Activated CD4-positive, alpha-beta memory T cell treated with anti-CD3 and anti-CD28 coated beads for 36 hours (primary cell): Measurements from ENCODE around the gene DDN. TPM values are rescaled to one million over a fixed set of nuclear protein-coding genes. Genes with fewer than 3 reads are reported as not detected.

Source experiments
- CTCF ChIA-PET: fragments of 350-600 bp; sonication (Branson Sonifier 250); formaldehyde crosslinking; loops from one replicate; lab custom pipeline; 2021; ENCODE audit warnings: antibody characterized with exemption, inconsistent platforms; lab: Charles Lee
- POLR2A ChIA-PET: fragments of 350-600 bp; sonication (Branson Sonifier 250); formaldehyde crosslinking; loops from one replicate; lab custom pipeline; 2021; ENCODE audit warnings: antibody characterized with exemption; lab: Charles Lee
- DNase-seq: peaks from one replicate; pipeline ENCODE4 v3.0.0-alpha.2; 2020
- H3K27ac Mint-ChIP-seq: one replicate; pipeline ENCODE4 v1.8.0; 2021; ENCODE audit warnings: mixed read lengths
- H3K27me3 Mint-ChIP-seq: one replicate; pipeline ENCODE4 v1.8.0; 2021; ENCODE audit warnings: mixed read lengths
- H3K36me3 Mint-ChIP-seq: one replicate; pipeline ENCODE4 v1.8.0; 2021; ENCODE audit warnings: mixed read lengths
- H3K4me1 Mint-ChIP-seq: one replicate; pipeline ENCODE4 v1.8.0; 2021; ENCODE audit warnings: low read depth, mixed read lengths
- H3K4me3 Mint-ChIP-seq: one replicate; pipeline ENCODE4 v1.8.0; 2021; ENCODE audit warnings: mild to moderate bottlenecking, mixed read lengths
- H3K9me3 Mint-ChIP-seq: one replicate; pipeline ENCODE4 v1.8.0; 2021; ENCODE audit warnings: mixed read lengths
- intact Hi-C: fragments of 100-400 bp; cut with micrococcal nuclease; formaldehyde crosslinking; loops from one replicate; pipeline ENCODE4 v1.15.1; 2023
- total RNA-seq, 2 experiments: library from RNA; stranded (reverse); gene quantifications; one replicate each; pipeline ENCODE4 v1.2.3, GENCODE V29; 2021

The DDN gene
- total RNA-seq, 2 experiments from 2014 or later = 0.22 to 0.26 TPM

DNA sequence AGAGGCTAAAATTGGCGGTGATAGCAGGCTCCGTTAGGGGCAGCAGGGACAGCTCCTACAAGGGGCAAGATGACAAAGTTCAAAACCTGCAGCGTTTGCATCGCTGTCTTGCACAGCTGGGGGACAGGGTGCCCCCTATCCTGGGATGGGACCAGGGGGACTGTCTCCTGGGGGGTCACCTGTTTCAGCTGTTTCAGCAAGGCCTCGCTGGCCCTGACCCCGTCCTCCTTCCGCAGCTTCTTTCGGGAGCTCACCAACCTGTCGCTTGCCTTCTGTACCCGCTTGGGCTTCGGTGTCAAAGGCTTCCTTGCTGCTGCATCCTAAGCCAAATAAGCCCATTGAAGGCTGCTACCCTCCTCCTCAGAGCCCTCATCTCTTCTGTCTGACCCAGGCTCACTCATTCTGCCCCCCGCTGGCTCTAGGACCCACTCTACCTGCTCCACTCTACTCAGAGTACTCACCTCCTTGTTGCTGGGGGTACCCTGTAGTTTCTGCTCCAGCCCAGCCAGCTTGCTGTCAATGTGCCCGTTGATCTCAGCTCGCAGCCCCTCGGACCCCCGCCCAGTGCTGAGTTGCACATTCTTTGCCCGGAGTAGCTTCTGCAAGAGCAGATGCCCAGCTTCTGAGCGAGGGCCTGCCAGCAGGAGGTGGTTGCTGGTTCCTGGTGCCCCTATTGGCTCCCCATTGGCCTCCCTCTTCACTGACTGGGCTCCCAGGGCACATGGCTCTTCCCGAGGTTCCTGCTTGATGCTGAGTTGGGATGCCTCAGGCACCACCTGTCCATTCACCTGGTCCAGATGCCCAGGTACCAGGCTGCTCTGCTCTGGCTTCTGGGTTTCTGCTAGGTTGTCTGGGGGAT is 31.8 kb upstream of the DDN start:
- Mint-ChIP-seq H3K36me3 (peaks cover 47% of the 10 kb centered on the region), H3K4me1 (peaks cover under 1% of the 10 kb centered on the region), H3K27me3 (no peaks in the 10 kb centered on the region), H3K4me3 (no peak overlapping the region), H3K27ac (no peak overlapping the region), H3K9me3 (no peaks in the 10 kb centered on the region)
- intact Hi-C loops = no loop called here
- ChIA-PET POLR2A (interaction anchor here (1.4 kb wide), 1 partner anchor 100 kb away, joined by 4 read pairs; the partner anchor contains the start of gene TUBA1B), CTCF (interaction anchor here (0.9 to 6.7 kb wide), 5 partner anchors 13 to 204 kb away, joined by 3 to 33 read pairs (median 4); no protein-coding TSS in a partner anchor)
- DNase-seq = no peak

DNA sequence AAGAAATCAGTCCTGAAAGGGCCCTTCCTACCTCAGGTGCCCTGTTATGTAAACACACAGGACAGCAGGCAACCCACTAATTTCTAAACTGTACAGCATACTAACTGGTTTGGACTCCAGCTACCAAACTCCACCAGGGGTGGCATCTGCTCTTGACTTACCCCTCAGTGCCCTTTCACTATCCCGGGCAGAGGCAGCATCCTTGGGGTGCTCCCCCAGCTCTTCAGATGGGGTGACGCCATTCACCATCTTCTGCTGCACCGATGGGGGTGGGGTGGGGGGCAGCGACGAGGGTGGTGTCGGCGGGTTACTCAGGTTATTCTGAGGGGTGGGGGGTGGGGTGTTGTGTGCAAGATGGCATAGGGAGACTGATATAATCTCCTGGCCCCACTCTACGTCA is 30.9 kb upstream of the DDN start:
- H3K4me1 Mint-ChIP-seq = peaks cover 4% of the 10 kb centered on the region
- DNase-seq = no peak
- intact Hi-C loops = no loop called here
- peaks cover 50% of the 10 kb centered on the region for H3K36me3 Mint-ChIP-seq
- ChIA-PET CTCF (interaction anchor here (0.7 to 6.7 kb wide), 7 partner anchors 10 to 205 kb away, joined by 3 to 33 read pairs (median 4); partner anchors contain the start of gene RHEBL1), POLR2A (interaction anchor here (1.4 kb wide), 1 partner anchor 101 kb away, joined by 4 read pairs; the partner anchor contains the start of gene TUBA1B)
- no peaks in the 10 kb centered on the region for H3K27me3 Mint-ChIP-seq
- H3K9me3 Mint-ChIP-seq = no peaks in the 10 kb centered on the region
- H3K27ac Mint-ChIP-seq = no peak overlapping the region
- no peak overlapping the region for H3K4me3 Mint-ChIP-seq

DNA sequence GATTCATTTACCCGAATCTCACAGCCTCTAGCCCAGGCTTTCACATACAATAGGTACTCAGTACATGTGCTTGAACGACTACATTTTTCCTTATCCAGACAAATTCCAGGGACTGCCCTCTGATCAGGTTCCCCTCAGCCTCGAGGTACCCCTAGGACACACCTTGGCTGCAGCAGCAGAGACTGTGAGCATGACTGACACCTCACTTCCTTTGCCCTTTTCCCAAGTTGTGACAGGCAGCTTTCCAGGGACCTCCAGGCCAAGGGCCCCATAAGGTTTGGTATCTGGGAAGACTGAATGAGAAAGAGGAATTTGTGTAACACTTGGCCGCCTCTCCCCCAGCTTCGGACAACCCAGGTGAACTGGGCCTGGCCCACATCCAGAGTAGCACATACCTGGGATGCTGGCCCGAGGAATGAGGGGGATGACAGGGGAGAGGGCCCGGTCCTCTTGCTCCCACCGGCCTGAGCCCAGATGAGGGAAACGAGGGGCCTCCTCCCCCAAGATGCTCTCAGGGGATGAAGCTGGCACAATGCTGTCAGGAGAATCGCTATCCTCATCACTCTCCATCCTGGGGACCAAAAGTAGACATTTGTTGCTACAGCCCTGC is 29.6 kb upstream of the DDN start:
- no peaks in the 10 kb centered on the region for H3K9me3 Mint-ChIP-seq
- no peak overlapping the region for H3K4me3 Mint-ChIP-seq
- peaks cover 47% of the 10 kb centered on the region for H3K36me3 Mint-ChIP-seq
- ChIA-PET POLR2A (no interaction called here), CTCF (interaction anchor here (1.0 to 6.7 kb wide), 3 partner anchors 9 to 41 kb away, joined by 4 to 33 read pairs (median 4); partner anchors contain the start of gene RHEBL1)
- intact Hi-C loops = no loop called here
- no peak overlapping the region for H3K27ac Mint-ChIP-seq
- no peak for DNase-seq
- peaks cover 4% of the 10 kb centered on the region for H3K4me1 Mint-ChIP-seq
- H3K27me3 Mint-ChIP-seq = no peaks in the 10 kb centered on the region

DNA sequence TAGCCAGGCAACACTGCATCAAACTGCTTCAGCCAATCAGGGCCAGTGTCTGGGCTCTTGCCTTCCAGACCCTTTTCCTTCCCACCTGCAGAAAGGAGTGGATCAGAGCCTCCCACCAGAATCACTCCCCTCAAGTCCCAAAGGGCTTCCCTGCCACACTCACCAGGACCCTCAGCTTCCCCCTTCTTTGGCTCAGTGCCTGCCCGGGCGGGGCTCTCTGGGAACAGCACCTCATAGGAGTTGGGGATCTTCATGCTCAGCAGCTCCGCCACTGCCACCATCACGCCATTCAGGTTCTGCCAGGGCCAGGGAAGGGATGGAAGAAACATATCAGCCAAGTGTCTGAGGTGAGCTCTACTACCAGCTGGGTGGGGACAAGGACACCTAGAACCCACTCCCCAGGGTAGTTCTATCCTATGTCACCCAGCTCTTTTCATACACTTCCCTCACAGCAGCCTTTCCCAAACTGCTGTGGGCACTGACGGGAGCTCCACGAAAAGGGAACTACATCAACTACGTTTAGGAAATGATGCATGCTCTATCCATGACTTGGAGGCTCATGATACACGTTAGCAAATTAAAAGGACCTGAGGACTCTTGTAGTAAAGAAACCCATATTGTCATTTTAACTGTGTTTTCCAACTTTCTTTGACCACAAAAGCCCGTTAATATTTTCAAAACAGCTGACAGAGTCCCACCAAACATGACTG is 28.8 kb upstream of the DDN start:
- DNase-seq = no peak
- H3K4me3 Mint-ChIP-seq = no peak overlapping the region
- H3K36me3 Mint-ChIP-seq = peaks cover 46% of the 10 kb centered on the region
- no peak overlapping the region for H3K27ac Mint-ChIP-seq
- peaks cover 4% of the 10 kb centered on the region for H3K4me1 Mint-ChIP-seq
- no peaks in the 10 kb centered on the region for H3K9me3 Mint-ChIP-seq
- intact Hi-C loops = no loop called here
- H3K27me3 Mint-ChIP-seq = no peaks in the 10 kb centered on the region
- CTCF ChIA-PET = interaction anchor here (0.8 to 6.7 kb wide), 4 partner anchors 16 to 175 kb away, joined by 3 to 33 read pairs (median 3); no protein-coding TSS in a partner anchor
- POLR2A ChIA-PET = no interaction called here

DNA sequence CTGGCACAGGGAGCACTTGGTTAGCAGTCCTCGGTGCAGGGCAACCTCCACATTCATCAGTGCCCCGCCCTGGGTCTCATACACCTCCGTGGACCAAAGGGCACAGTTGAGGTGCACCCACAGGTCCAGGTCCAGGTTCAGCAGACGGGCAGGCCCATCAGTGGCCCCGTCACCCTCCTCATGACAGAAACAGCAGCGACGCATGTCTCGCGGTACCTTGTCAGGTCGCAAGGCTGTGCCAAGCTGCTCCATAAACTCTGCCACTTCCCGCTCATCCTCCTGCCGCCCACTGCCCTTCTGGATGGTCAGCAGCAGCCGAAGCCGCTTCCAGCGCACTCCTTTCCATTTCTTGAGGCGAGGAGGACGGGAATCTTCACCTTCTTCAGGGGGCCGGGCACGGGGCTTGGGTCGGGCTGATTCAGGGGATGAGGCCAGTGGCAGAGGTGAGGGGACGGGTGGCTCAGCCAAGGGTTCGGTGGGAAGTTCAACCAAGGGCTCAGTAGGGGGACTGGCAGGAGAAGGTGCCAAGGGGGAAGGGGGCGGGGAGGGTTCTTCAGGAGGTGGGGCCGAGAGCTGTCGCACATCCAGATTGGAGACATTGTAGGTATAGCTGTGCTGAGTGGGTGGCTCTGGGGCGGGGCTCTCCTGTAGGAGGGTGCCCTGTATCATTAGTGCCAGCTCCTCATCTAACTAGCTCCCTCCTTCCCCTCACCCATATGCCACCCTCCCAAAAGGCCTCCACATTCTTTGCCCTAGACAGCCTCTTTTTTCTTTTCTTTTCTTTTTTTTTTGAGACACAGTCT is 27.7 kb upstream of the DDN start:
- CTCF ChIA-PET = interaction anchor here (0.8 to 1.5 kb wide), 2 partner anchors 37 to 39 kb away, joined by 3 read pairs; no protein-coding TSS in a partner anchor

DNA sequence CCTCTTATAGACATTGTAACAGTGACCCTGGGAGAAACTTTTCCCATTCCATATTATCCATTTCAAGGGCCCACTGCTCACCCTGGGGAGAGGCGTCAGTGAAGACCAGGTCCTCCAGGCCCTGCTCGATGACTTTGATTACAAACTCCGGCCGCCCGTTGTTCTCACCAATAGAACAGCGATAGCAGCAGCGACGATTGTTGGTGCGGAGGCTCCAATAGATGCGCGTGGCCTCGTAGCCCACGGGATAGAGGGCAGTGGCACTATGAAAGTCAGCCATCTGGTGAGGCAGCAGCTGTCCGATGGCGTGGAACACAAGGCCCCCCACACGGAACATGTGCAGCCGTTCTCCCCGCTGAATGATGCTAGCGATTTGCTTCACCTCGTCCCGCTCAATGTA is 26.9 kb upstream of the DDN start:
- intact Hi-C loops = no loop called here
- H3K4me3 Mint-ChIP-seq = no peak overlapping the region
- peak overlapping the region; percentile 2 for H3K27ac Mint-ChIP-seq
- H3K36me3 Mint-ChIP-seq = peaks cover 44% of the 10 kb centered on the region
- DNase-seq = no peak
- H3K4me1 Mint-ChIP-seq = peaks cover 4% of the 10 kb centered on the region
- ChIA-PET CTCF (no interaction called here), POLR2A (no interaction called here)
- no peaks in the 10 kb centered on the region for H3K27me3 Mint-ChIP-seq
- H3K9me3 Mint-ChIP-seq = no peaks in the 10 kb centered on the region

More for the DNA sequence above, 27.7 kb upstream of the DDN start:
- Mint-ChIP-seq H3K27me3 (no peaks in the 10 kb centered on the region), H3K27ac (no peak overlapping the region), H3K9me3 (no peaks in the 10 kb centered on the region), H3K36me3 (peaks cover 44% of the 10 kb centered on the region), H3K4me1 (peaks cover 4% of the 10 kb centered on the region), H3K4me3 (no peak overlapping the region)
- POLR2A ChIA-PET = no interaction called here
- intact Hi-C loops = no loop called here
- no peak for DNase-seq

DNA sequence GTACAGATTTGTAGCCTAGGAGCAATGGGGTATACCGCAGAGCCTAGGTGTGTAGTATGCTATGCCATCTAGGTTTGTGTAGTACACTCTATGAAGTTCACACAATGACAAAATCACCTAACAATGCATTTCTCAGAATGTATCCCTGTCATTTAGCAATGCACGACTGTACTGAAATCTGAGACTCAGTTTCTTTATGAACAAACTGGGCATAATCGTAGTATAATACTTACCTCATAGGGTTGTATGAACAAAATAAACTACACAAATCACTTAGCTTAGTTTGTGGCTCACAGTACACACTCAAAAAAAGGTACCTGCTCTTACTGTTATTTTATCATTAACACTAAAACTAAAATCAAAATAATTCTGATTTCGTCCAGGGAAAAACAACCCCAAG is 26.3 kb upstream of the DDN start:
- H3K4me1 Mint-ChIP-seq = peaks cover 4% of the 10 kb centered on the region
- no peak overlapping the region for H3K4me3 Mint-ChIP-seq
- H3K27ac Mint-ChIP-seq = peak overlapping the region; percentile 2
- no peaks in the 10 kb centered on the region for H3K9me3 Mint-ChIP-seq
- H3K36me3 Mint-ChIP-seq = peaks cover 41% of the 10 kb centered on the region
- ChIA-PET POLR2A (interaction anchor here (1.1 kb wide), 1 partner anchor 18 kb away, joined by 4 read pairs; no protein-coding TSS in a partner anchor), CTCF (interaction anchor here (1.0 kb wide), 1 partner anchor 18 kb away, joined by 4 read pairs; no protein-coding TSS in a partner anchor)
- no peak for DNase-seq
- no peaks in the 10 kb centered on the region for H3K27me3 Mint-ChIP-seq
- intact Hi-C loops = no loop called here

DNA sequence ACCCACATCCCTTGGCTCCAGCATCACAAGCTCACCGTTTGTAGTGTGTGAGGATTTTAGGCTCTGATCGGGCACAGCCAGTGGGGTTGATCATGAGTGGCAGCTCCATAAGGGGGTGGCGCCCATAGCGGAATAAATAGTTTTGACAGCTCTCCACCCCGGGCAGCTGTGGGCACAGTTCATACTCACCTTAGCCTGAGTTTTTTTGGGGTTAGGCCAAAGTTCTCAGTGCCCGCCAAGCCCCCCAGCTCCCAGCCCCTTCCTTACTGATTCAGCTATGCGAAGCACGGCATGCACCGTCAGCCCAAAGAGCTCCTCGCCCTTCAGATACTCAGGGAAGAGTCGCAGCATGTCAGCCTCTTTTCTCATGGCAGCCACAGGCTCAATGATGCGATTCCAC is 25.4 kb upstream of the DDN start:
- H3K4me1 Mint-ChIP-seq = peaks cover 9% of the 10 kb centered on the region
- peaks cover 37% of the 10 kb centered on the region for H3K36me3 Mint-ChIP-seq
- intact Hi-C loops = no loop called here
- no peak for DNase-seq
- CTCF ChIA-PET = interaction anchor here (1.0 kb wide), 1 partner anchor 19 kb away, joined by 4 read pairs; no protein-coding TSS in a partner anchor
- no peak overlapping the region for H3K4me3 Mint-ChIP-seq
- H3K9me3 Mint-ChIP-seq = no peaks in the 10 kb centered on the region
- POLR2A ChIA-PET = interaction anchor here (1.1 kb wide), 1 partner anchor 19 kb away, joined by 4 read pairs; no protein-coding TSS in a partner anchor
- H3K27me3 Mint-ChIP-seq = no peaks in the 10 kb centered on the region
- H3K27ac Mint-ChIP-seq = no peak overlapping the region

DNA sequence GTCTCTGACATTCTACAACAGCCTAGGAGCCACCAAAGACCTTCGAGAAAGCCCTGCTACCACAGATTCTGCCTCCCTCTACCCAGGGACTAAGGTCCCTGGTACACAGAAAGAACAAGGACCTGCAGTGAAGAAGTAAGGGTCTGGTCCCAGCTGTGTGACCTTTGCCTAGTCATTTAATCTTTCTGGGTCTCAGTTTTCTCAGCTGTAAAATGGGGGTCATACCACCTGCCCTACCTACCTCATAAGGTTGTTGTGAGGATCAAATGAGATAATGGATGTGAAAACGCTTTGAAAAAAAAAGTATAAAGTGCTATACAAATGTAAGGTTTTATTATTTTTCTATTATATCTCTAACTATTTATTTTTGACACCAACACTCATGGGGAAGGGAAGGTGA is 24.6 kb upstream of the DDN start:
- H3K4me3 Mint-ChIP-seq = no peak overlapping the region

DNA sequence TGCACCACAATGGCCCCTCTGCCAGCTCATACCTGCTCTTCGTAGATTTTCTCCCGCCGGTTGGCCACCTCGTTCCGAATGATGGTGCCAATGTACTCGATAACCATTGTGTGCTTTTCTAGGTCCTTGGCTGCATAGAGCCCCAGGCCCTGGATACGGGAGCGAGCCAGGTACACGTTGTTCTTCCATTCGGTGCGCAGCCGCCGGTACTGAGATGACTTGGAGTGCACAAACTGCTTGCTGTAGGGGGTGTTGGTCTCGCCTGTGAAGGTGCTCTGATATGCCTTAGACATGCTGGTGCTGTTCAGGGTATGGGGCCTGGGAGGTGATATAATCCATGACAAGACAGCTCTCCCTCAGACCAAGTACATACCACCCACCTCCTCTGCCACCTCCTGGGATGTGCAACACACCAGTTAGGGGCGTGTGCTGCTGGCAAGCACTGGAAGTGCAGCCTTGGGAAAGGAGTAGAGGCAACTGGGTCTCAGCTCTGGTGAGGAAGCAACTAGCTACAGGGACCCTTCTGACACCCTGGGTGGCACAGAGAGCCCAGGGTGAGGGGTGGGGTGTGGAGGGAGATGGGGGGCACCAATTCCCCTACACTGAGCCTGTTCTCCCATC is 23.5 kb upstream of the DDN start:
- Mint-ChIP-seq H3K27me3 (no peaks in the 10 kb centered on the region), H3K27ac (peak overlapping the region; percentile 15), H3K4me3 (no peak overlapping the region), H3K36me3 (peaks cover 25% of the 10 kb centered on the region), H3K9me3 (no peaks in the 10 kb centered on the region), H3K4me1 (peaks cover 19% of the 10 kb centered on the region)
- CTCF ChIA-PET = interaction anchor here (1.1 to 2.5 kb wide), 3 partner anchors 21 to 35 kb away, joined by 4 to 6 read pairs (median 5); no protein-coding TSS in a partner anchor
- DNase-seq = no peak
- intact Hi-C loops = no loop called here
- POLR2A ChIA-PET = no interaction called here

More for the DNA sequence above, 24.6 kb upstream of the DDN start:
- Mint-ChIP-seq H3K27me3 (no peaks in the 10 kb centered on the region), H3K36me3 (peaks cover 31% of the 10 kb centered on the region), H3K27ac (no peak overlapping the region), H3K4me1 (peaks cover 14% of the 10 kb centered on the region), H3K9me3 (no peaks in the 10 kb centered on the region)
- DNase-seq = no peak
- POLR2A ChIA-PET = no interaction called here
- CTCF ChIA-PET = interaction anchor here (1.1 to 2.5 kb wide), 3 partner anchors 20 to 36 kb away, joined by 4 to 6 read pairs (median 5); no protein-coding TSS in a partner anchor
- intact Hi-C loops = no loop called here
